Prostate gland (tissue), 2 donors: ENCODE results near the gene GSTM4. TPM values are rescaled to one million over a fixed set of nuclear protein-coding genes. Genes with fewer than 3 reads are reported as not detected.

Experiments used
- DNase-seq: peaks from one replicate; pipeline ENCODE4 v3.0.0-alpha.2; 2019; ENCODE audit warnings: low spot score
- H3K27ac ChIP-seq, 2 donors: fragments of 200-600 bp; sonication (generic); 2 replicates each; pipeline ENCODE4 v1.5.1; 2017 to 2019
- H3K27me3 ChIP-seq: fragments of 200-600 bp; sonication (generic); replicated peaks from 2 replicates; pipeline ENCODE4 v1.5.1; 2019; ENCODE audit not compliant: insufficient read depth
- H3K36me3 ChIP-seq, 2 donors: fragments of 200-600 bp; sonication (generic); 1 replicate in 1 of 2; 2 replicates in 1 of 2; pipeline versions ENCODE4 v1.5.1 to v1.8.1; 2017 to 2019
- H3K4me1 ChIP-seq: fragments of 200-600 bp; sonication (generic); replicated peaks from 2 replicates; pipeline ENCODE4 v1.5.1; 2019
- H3K4me3 ChIP-seq, 2 donors: fragments of 200-600 bp; sonication (generic); 2 replicates each; pipeline ENCODE4 v1.5.1; 2017 to 2019
- H3K9me3 ChIP-seq: fragments of 200-600 bp; sonication (generic); 2 replicates; pipeline ENCODE4 v1.5.1; 2017
- POLR2A ChIP-seq: fragments of 450-650 bp; IDR thresholded peaks from one replicate; pipeline ENCODE4 v1.6.1; 2016; ENCODE audit warnings: antibody characterized with exemption, mild to moderate bottlenecking
- POLR2AphosphoS5 ChIP-seq: sonication (generic); formaldehyde crosslinking; IDR thresholded peaks from one replicate; pipeline ENCODE4 v1.6.1; 2017; ENCODE audit warnings: antibody characterized with exemption
- WGBS: methylation state at CpG from one replicate; pipeline ENCODE4 v1.1.5; 2018; 5-methylcytosine and 5-hydroxymethylcytosine counted together
- intact Hi-C: fragments of 100-400 bp; cut with DNase I; formaldehyde crosslinking; loops from one replicate; pipeline ENCODE4 v1.14.2; 2022
- total RNA-seq, 2 donors: library from RNA; depleted of rRNA; stranded (reverse); fragments of >200 nt; gene quantifications; one replicate each; pipeline ENCODE4 v1.1.0, GENCODE V29; 2016
- TF ChIP-seq, protein P1 (sequence below), 4 experiments: fragments of 200-600 bp in 2 of 4; fragments of 450-650 bp in 2 of 4; sonication (generic) in 2 of 4; IDR thresholded peaks; 1 replicate in 3 of 4; 2 replicates in 1 of 4; pipeline ENCODE4 v1.5.1; 2016 to 2019; ENCODE audit warnings: antibody characterized with exemption in 4 of 4, mild to moderate bottlenecking in 2 of 4, moderate library complexity in 2 of 4

GSTM4 gene
- total RNA-seq, 2 donors from 2014 or later: 26.8 to 56.5 TPM

GRCh38 chr1:109650609-109651008, 5.3 kb upstream of the GSTM4 start:
- intact Hi-C loops: no loop called here
- TF ChIP-seq POLR2A: no peak
- no peak for TF ChIP-seq POLR2AphosphoS5
- TF ChIP-seq, protein P1, sequence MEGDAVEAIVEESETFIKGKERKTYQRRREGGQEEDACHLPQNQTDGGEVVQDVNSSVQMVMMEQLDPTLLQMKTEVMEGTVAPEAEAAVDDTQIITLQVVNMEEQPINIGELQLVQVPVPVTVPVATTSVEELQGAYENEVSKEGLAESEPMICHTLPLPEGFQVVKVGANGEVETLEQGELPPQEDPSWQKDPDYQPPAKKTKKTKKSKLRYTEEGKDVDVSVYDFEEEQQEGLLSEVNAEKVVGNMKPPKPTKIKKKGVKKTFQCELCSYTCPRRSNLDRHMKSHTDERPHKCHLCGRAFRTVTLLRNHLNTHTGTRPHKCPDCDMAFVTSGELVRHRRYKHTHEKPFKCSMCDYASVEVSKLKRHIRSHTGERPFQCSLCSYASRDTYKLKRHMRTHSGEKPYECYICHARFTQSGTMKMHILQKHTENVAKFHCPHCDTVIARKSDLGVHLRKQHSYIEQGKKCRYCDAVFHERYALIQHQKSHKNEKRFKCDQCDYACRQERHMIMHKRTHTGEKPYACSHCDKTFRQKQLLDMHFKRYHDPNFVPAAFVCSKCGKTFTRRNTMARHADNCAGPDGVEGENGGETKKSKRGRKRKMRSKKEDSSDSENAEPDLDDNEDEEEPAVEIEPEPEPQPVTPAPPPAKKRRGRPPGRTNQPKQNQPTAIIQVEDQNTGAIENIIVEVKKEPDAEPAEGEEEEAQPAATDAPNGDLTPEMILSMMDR (IDR thresholded peaks at IDR 0.05): no peak
- H3K9me3 ChIP-seq: no peaks in the 10 kb centered on the region
- no peak overlapping the region for H3K27ac ChIP-seq
- H3K4me1 ChIP-seq: no peaks in the 10 kb centered on the region
- WGBS: 92% methylated on average over 3 of the region's 3 CpGs
- no peaks in the 10 kb centered on the region for H3K36me3 ChIP-seq
- no peaks in the 10 kb centered on the region for H3K27me3 ChIP-seq
- no peak for DNase-seq
- H3K4me3 ChIP-seq: no peak overlapping the region

GRCh38 chr1:109652402-109652801, 3.5 kb upstream of the GSTM4 start:
- Histone ChIP-seq H3K36me3 (no peaks in the 10 kb centered on the region), H3K4me3 (no peak overlapping the region), H3K4me1 (no peaks in the 10 kb centered on the region), H3K27ac (no peak overlapping the region), H3K27me3 (no peaks in the 10 kb centered on the region), H3K9me3 (no peaks in the 10 kb centered on the region)
- WGBS: 79% methylated on average over 2 of the region's 2 CpGs
- DNase-seq: no peak
- TF ChIP-seq POLR2A (no peak), POLR2AphosphoS5 (no peak)
- TF ChIP-seq, protein P1 (IDR thresholded peaks at IDR 0.05): no peak
- intact Hi-C loops: no loop called here

DNA sequence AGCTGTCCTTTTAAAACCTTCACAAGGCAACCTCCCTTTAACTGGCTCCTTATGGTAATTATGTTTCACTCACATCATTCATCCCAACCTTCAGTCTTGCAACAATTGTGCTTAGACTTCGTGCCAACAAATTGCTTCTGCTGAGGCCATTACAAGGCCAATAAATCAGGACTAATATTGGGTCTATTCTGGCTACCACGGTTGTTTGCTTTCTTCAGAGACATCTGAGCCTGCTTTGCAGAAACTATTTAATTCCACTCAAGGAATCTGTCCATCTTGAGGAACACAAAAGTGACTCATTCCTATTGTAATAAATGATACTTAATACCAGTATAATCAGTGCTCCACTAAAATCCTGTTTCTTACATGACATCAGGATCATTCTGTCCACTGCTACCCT, 2.6 kb upstream of the GSTM4 start:
- no peaks in the 10 kb centered on the region for H3K27me3 ChIP-seq
- TF ChIP-seq POLR2AphosphoS5 (no peak), POLR2A (no peak)
- TF ChIP-seq, protein P1 (IDR thresholded peaks at IDR 0.05): no peak
- no peaks in the 10 kb centered on the region for H3K4me1 ChIP-seq
- WGBS: 27% methylated on average over 2 of the region's 2 CpGs
- H3K27ac ChIP-seq: no peak overlapping the region
- no peak for DNase-seq
- H3K36me3 ChIP-seq: no peaks in the 10 kb centered on the region
- intact Hi-C loops: no loop called here
- H3K9me3 ChIP-seq: no peaks in the 10 kb centered on the region
- no peak overlapping the region for H3K4me3 ChIP-seq

- no peak overlapping the region for H3K4me3 ChIP-seq
- WGBS: 88% methylated on average over 12 of the region's 12 CpGs
- no peaks in the 10 kb centered on the region for H3K27me3 ChIP-seq
- no peaks in the 10 kb centered on the region for H3K9me3 ChIP-seq
- no peak overlapping the region for H3K27ac ChIP-seq
- intact Hi-C loops: no loop called here
- H3K4me1 ChIP-seq: no peaks in the 10 kb centered on the region
- DNase-seq: no peak
- H3K36me3 ChIP-seq: no peaks in the 10 kb centered on the region
- TF ChIP-seq, protein P1 (IDR thresholded peaks at IDR 0.05): no peak
- TF ChIP-seq POLR2AphosphoS5 (no peak), POLR2A (no peak)
Observed at GRCh38 chr1:109654519-109654918, 1.4 kb upstream of the GSTM4 start.

- Histone ChIP-seq H3K9me3 (no peaks in the 10 kb centered on the region), H3K4me1 (no peaks in the 10 kb centered on the region), H3K27me3 (no peaks in the 10 kb centered on the region), H3K4me3 (no peak overlapping the region), H3K27ac (no peak overlapping the region), H3K36me3 (peaks cover 0 to 4% of the 10 kb centered on the region in 2 donors)
- WGBS: 89% methylated on average over 3 of the region's 4 CpGs
- DNase-seq: no peak
- TF ChIP-seq, protein P1 (IDR thresholded peaks at IDR 0.05): no peak
- TF ChIP-seq POLR2AphosphoS5 (no peak), POLR2A (no peak)
- intact Hi-C loops: no loop called here
Observed at GRCh38 chr1:109657395-109657794, 1.5 kb downstream of the GSTM4 start.
